Osteocyte (in vitro differentiated cells): ENCODE measurements around the gene ZFP92. TPM values are rescaled to one million over a fixed set of nuclear protein-coding genes. Genes with fewer than 3 reads are reported as not detected.

ENCODE experiments used
- DNase-seq: peaks from one replicate; pipeline ENCODE4 v3.0.0; 2021; ENCODE audit warnings: mixed read lengths; ENCODE audit not compliant: unreplicated experiment; ENCODE audit errors: extremely low spot score
- H3K27ac Mint-ChIP-seq: one replicate; pipeline ENCODE4 v1.8.0; 2021; ENCODE audit warnings: mild to moderate bottlenecking, mixed read lengths; ENCODE audit not compliant: unreplicated experiment
- H3K27me3 Mint-ChIP-seq: one replicate; pipeline ENCODE4 v1.8.0; 2021; ENCODE audit warnings: mixed read lengths; ENCODE audit not compliant: unreplicated experiment
- H3K36me3 Mint-ChIP-seq: one replicate; pipeline ENCODE4 v1.8.0; 2021; ENCODE audit warnings: mixed read lengths; ENCODE audit not compliant: unreplicated experiment
- H3K4me1 Mint-ChIP-seq: one replicate; pipeline ENCODE4 v1.8.0; 2021; ENCODE audit warnings: mixed read lengths; ENCODE audit not compliant: unreplicated experiment
- H3K4me3 Mint-ChIP-seq: one replicate; pipeline ENCODE4 v1.8.0; 2021; ENCODE audit warnings: mild to moderate bottlenecking, moderate library complexity, mixed read lengths; ENCODE audit not compliant: unreplicated experiment
- H3K9me3 Mint-ChIP-seq: one replicate; pipeline ENCODE4 v1.8.0; 2021; ENCODE audit warnings: mixed read lengths; ENCODE audit not compliant: unreplicated experiment
- total RNA-seq: library from RNA; stranded (reverse); gene quantifications from 2 replicates; pipeline ENCODE4 v1.2.1, GENCODE V29; 2021
- TF ChIP-seq, protein P1 (sequence below): fragments of 200-600 bp; sonication (generic); IDR thresholded peaks from 2 replicates; pipeline ENCODE4 v1.5.0; 2021; ENCODE audit warnings: antibody characterized with exemption, mild to moderate bottlenecking, moderate library complexity

The ZFP92 gene
- total RNA-seq, 1 donor from 2014 or later, result 0.05 TPM

DNA sequence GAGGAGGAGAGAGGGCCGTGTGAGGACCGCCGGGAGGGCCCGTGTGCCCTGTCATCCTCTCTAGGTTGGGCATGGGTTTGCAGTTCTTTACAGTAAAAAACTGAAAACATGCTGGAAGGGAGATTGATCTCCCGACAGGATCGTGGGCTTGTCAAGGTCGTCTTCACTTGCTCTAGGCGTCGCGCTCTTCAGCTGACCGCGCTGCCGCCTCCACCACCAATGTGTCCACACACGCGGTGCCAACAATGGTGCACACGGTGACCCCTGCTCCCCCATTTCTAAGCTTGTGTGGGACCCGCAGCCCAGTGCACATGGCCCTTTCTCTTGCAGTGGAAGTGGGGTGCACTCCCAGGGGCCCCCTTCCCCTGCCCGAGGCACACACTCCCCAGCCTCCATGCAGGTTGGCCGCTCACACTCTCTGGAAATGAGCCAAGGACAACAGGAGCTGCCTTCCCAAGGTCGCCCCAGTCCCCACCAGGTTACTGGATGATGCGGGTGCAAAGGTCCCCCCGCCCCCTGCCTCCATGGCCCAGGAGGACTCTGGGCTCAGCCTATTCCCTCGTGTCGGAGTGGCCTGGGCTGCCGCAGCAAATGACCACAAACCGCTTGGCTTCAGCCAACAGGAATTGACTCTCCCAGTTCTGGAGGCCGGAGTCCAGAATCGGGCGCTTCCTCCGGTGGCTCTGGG, 1.7 kb upstream of the ZFP92 start:
- Mint-ChIP-seq H3K9me3 (no peaks in the 10 kb centered on the region), H3K36me3 (no peaks in the 10 kb centered on the region), H3K27ac (no peak overlapping the region), H3K4me1 (no peaks in the 10 kb centered on the region), H3K27me3 (peaks cover 8% of the 10 kb centered on the region), H3K4me3 (no peak overlapping the region)
- TF ChIP-seq, protein P1, sequence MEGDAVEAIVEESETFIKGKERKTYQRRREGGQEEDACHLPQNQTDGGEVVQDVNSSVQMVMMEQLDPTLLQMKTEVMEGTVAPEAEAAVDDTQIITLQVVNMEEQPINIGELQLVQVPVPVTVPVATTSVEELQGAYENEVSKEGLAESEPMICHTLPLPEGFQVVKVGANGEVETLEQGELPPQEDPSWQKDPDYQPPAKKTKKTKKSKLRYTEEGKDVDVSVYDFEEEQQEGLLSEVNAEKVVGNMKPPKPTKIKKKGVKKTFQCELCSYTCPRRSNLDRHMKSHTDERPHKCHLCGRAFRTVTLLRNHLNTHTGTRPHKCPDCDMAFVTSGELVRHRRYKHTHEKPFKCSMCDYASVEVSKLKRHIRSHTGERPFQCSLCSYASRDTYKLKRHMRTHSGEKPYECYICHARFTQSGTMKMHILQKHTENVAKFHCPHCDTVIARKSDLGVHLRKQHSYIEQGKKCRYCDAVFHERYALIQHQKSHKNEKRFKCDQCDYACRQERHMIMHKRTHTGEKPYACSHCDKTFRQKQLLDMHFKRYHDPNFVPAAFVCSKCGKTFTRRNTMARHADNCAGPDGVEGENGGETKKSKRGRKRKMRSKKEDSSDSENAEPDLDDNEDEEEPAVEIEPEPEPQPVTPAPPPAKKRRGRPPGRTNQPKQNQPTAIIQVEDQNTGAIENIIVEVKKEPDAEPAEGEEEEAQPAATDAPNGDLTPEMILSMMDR, result no peak
- no peak for DNase-seq

DNA sequence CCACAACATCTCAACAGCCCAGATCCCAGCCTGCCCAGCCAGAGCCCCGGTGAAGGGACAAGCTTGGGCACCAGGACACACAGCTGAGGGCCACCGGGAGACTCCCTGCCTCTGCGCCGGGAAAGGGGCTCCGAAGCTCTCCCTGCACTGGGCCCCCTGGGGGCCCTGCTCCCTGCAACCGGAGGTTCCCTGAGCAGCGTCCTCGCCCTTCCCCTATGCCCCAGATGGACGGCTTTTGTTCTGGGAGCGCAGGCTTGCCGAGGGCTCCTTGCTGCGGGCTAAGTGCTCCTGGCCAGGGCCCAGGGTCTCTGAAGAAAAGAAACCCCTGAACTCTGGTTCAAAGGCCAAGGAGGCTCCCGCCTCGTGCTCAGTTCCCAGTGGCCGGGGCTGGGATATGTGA, 899 bp upstream of the ZFP92 start:
- no peak for DNase-seq
- H3K9me3 Mint-ChIP-seq, result no peaks in the 10 kb centered on the region
- no peak overlapping the region for H3K4me3 Mint-ChIP-seq
- H3K27ac Mint-ChIP-seq, result no peak overlapping the region
- H3K4me1 Mint-ChIP-seq, result no peaks in the 10 kb centered on the region
- no peaks in the 10 kb centered on the region for H3K36me3 Mint-ChIP-seq
- H3K27me3 Mint-ChIP-seq, result peaks cover 8% of the 10 kb centered on the region
- TF ChIP-seq, protein P1, result no peak

DNA sequence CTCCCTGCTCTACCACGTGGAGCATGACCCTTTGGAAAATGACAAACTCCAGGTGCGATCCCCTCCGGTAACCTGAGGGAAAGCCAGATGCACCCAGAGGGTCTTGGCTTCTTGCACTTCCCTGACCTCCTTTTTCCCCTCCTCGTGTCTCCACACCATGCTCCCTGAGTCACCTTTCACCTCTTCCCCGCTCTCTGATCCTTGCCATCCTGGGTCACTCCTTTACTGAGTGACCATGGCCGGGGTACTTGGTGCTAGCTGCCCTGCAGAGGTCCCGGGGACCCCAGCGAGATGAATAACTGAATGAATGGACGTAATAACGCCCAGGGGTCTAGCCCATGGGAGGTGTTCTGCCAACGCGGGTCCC, 401 bp upstream of the ZFP92 start:
- Mint-ChIP-seq H3K4me3 (no peak overlapping the region), H3K4me1 (no peaks in the 10 kb centered on the region), H3K9me3 (no peaks in the 10 kb centered on the region), H3K27me3 (peaks cover 8% of the 10 kb centered on the region), H3K36me3 (no peaks in the 10 kb centered on the region), H3K27ac (no peak overlapping the region)
- no peak for DNase-seq
- TF ChIP-seq, protein P1, result no peak

DNA sequence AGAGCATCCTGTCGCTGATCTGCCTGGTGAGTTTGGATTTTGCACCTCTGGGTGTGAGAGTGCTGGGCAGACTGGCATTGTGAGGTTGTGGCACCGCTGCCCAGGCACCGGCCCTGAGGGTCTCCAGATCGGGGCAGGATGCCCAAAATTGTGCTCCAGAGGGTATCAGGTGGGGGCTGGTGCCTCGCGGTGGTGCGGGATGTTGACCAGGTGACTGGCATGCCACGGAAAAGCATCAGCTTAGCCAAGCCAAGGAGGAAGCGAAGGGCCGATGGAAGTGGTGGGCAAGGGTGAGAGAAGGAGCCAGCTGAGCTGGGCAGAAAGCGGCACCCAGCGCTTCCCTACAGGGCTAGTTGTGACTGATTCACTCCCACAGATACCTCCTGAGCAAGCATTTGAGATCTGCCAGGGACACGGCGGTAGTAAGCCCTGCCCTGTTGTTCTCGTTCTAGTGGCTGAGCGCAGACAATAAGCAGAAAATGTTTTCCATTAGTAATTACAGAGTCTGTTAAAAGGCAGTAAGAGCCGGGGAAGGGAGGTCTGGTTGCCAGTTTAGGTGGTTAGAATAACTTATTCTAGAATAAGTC, 809 bp downstream of the ZFP92 start:
- H3K27ac Mint-ChIP-seq, result no peak overlapping the region
- H3K4me1 Mint-ChIP-seq, result no peaks in the 10 kb centered on the region
- H3K36me3 Mint-ChIP-seq, result no peaks in the 10 kb centered on the region
- TF ChIP-seq, protein P1, result no peak
- H3K27me3 Mint-ChIP-seq, result peaks cover 4% of the 10 kb centered on the region
- DNase-seq, result no peak
- no peaks in the 10 kb centered on the region for H3K9me3 Mint-ChIP-seq
- H3K4me3 Mint-ChIP-seq, result no peak overlapping the region

DNA sequence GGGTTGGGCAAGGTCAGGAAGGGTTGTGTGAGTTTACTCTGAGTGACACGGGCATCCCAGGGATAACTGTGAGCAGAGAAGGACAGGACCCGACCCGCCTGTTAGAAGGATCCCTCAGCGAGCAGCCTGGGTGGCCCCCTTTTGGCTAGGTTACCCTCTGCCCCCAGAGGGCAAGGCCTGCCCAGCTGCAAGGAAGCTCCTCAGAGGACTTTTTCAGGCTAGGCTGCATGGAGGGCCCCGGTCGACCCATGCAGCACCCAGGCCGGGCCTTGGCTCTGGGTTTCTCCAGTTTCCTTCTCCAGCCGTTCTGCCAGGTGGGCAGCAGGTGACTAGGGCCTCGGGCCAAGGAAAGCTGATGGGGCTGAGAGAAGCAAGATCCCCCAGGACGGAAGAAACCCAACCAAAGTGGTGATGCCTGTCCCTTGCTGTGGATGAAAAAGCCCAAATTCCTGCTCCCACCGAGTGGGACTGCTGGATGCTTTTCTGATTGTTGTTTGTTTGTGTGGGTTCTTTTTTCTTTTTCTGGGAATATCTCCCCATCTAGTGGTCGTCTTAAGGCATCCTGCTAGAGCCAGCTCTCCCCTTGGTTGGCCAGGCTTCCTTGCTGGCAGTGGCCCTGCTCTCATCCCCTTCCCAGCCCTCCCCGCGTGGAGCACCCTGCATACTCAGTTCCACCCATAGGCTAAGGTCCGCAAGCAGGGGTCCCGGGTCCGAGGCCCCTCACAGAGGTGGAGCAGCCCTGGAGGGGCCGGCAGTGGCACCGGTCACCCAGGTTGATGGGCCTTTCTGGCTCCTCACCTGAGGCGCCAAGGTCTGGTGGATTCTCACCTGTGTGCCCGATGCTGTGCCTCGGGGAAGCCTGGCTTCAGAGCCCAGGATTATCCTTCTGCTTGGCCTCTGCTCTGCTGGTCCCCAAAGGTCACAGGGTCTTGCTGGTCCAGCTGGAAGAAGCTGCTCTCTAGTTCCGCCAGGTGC, 1.8 kb downstream of the ZFP92 start:
- DNase-seq, result no peak
- Mint-ChIP-seq H3K27me3 (peaks cover 4% of the 10 kb centered on the region), H3K27ac (no peak overlapping the region), H3K4me3 (no peak overlapping the region), H3K36me3 (no peaks in the 10 kb centered on the region), H3K9me3 (no peaks in the 10 kb centered on the region), H3K4me1 (no peaks in the 10 kb centered on the region)
- TF ChIP-seq, protein P1, result peak; percentile 11
